GM21786 (cell line): ENCODE measurements around the gene ARHGEF19.

Experiments
- ATAC-seq: cut with Tn5 transposase; IDR thresholded peaks from one replicate; pipeline ENCODE4 v1.9.1; 2021; ENCODE audit not compliant: unreplicated experiment

The ARHGEF19 gene

DNA sequence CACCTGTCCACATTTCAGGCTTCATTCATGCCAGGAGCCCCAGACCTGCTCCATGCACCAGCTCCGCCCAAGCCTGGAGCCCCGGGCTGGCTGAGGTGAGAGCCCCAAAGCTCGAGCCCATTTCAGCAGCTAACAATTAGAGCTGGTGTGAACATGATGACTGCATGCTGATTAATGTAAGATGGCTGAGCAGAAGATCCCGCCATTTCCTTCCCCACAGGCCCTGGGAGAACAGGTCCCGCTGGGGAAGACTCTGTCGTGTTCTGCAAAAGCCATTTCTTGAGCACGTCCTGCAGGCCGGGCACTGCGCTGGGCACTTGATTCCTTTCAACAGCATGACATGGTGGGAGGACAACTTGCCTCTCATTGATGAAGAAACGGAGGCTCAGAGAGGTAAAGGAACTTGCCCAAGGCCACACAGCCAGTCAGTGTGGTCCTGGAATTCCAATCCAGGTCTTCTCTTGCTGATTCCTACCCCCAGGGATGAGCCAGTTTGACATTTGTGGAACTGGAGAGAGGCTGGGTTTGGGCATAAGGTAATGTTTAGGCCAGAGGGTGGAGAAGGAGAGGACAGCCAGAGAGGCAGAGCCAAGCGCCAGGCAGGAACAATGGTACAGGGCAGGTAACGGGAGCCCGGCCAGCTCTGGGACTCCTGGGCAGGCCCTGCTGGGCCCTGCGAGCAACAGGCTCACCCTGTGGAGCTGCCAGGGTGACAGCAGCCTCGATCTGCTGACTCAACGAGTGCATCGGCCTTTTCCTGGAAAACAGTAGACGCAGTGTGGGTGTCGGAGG lies 28.5 kb downstream of the ARHGEF19 start:
- no peak for ATAC-seq

DNA sequence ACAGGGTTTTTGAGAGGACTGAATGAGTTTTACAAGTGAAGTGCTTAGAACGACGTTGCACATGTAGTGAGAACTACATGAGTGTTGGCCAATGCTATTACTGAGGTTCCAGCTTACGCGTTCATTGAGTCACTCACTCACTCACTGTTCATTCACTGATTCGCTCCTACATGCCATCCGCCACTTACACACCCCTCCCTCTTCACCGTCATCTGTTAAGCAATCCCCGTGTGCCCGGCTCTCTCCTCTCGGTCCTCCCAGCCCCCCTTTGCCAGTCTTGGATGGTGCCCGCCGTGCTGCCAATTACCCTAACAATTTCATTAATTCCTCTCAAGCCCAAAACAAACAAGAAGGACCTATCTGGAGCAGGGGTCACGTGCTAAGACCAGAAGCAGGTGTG lies 29.3 kb downstream of the ARHGEF19 start:
- ATAC-seq: no peak

DNA sequence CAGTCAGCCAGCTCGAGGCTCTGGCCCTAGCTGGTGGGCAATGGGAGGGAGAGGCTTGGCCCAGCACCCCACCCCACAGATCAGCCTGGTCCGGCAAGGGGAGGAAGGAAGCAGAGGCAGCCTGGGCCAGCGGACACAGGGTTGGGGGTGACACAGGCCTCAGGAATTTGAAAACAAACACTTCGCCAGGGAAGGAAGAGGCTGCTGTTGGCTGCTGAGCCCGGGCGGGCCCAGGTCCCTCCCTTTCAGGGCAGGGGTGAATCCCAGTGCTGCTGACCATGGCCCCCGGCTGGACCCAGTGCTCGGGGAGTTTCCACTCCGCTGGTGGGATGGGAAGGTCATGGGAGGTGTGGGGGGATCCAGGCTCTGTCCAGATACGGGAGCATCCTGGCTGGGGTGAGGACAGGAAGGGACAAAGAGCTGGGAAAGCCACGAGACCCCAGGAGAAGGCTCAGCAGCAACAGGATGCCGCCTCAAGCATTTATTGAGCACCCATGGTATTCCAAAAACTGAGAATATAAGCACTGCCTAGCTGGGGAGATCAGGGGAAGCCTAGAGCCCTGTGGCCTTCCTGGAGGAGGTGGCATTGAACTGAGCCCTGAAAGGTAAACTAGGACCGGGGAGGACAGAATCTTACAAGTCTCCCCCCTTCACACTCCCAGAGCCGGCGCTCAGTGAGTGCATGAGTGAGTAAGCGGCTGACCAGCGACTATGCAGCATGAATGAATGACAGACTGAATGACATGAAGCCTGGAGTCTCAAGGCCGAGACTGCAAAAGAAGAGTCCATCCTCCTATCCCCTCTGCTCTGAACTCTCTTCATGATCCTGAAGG lies 30.3 kb downstream of the ARHGEF19 start:
- no peak for ATAC-seq

DNA sequence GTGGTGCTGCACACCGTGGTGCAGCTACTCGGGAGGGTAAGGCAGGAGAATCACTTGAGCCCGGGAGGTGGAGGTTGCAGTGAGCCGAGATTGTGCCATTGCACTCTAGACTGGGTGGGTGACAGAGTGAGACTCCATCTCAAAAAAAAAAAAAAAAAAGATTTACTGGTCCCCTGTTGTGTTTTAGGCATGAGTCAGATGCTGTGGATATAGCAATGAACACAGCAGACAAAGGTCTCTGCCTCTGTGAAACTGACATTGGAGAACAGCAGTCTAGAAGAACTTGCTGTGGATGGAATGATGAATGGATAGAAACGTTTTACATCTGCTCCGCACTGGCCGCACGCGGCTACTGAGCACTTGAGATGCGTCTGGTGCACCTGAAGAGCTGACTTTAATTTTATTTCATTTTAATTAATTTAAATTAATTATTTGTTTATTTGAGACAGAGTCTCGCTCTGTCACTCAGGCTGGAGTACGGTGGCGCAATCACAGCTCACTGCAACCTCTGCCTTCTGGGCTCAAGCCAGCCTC lies 32.1 kb downstream of the ARHGEF19 start:
- ATAC-seq: no peak

DNA sequence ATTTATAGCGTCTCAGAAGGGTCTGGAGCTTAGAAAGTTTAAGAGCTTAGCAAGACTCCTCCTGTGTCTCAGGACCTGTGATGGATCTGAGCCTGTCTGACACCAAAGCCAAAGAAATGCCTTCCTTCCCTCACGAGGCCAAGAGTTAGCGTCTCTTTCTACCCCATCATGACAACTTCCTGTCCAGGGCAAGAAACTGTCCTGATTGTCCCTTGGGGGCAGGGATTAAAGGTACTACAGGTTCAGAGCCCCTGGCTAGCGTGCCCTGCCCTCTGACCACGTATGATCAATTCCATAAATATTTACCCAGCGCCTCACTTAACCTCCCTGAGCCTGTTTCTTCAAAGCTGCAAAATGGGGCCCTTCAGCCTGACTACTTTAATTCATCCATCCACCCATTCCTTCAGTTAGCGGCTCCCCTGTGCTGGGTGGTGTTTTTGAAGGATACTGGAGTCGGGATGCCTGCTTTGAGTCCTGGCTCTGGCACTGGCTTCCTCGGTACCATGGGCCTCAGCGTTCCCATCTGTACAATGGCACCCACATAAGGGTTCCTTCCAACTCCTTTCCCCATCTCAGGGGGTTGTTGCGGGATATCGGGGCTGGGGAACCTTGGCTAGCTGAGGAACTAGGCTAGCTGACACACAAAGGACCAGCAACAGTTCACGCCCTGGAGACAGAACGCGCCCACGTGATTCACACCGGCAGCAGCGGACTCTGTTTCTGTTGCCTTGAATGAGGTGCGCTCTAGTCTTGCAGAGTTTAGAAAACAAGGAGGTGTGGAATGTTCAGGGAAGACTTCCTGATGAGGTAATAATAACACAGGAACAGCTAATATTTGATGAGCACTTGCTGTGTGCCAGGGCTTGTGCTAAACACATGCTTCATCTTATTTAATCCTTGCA lies 33.6 kb downstream of the ARHGEF19 start:
- no peak for ATAC-seq

DNA sequence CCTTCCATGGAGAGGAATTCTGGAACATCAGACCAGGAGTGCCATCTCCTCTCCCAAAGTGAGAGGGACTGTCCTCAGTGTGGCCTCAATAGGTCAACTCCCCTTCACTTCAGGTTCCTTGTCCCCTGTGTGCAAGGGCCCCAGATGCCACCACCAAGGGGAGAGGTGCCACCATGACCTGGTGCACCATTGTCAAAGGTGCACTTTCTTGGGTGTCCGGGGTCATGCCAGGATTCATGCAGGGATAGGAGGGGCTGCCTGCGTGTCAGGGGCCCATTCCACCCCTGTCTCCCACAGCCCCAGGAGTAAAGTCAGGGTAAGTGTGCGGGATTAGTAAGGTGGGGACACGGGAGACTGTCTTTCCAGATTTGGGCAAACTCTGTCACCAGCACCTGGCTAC lies 35.1 kb downstream of the ARHGEF19 start:
- ATAC-seq: no peak

DNA sequence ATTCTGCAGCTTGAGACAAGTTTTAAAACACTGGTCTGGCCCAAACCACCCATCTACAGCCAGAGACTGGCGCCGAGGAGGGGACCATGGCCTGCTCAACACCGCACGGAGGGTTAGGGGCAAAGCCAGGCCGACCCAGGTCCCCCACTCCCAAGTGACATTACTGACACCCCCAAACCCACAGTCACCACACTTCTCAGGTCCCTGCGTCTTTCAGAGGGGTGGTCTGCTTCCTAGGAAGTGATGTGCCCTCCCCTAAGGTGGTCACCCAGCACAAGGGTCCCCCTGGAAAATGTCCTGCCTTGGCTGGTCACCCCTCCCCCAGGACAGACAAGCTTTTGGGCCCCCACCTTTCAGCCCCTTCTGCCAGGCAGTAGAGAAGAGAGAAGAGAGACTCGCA lies 35.8 kb downstream of the ARHGEF19 start:
- no peak for ATAC-seq

DNA sequence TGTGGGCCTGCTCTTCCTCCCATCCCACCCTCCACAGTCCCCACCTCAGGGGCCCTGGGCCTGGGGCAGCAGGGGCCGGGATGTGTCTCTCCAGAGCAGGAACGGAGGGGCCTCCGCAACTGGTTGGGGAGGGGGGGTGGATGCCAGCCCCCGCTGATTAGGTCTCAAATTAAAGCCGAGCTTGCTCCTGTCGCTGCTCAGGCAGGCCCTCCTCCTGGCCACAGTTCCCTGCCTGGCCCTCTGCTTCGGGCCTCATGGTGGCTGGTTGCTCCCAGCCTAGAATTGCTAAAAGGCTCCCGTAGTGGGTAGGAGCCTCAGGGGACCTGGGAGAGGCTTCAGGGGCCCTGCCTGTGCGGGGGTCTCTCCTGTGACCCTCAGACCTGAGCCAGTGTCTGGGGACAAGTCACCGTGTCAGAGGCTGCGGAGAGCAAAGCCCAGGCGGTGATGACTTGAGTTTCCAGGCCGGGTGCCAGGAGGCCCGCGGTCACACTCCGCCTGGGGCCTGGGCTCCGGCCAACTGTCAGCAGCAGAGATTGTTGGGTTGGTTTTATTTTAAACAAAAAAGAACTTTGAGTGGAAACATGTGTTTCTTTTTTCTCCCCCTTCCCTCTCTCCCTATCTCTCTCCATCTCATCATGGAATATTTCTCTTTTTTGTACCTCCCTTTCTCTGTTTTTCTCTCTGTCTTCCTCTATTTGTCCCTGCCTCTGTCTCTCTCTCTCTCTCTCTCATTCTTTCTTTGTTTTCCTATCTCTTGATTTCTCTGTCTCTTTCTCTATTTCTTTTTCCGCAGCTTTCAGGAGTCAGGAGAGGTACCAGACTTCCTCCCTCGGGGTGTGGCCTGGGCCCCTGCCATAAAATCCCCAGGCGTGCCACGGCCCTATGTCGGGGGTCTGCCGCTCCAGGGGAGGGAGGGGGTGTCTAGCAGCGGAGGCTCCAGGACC lies 36.6 kb downstream of the ARHGEF19 start:
- ATAC-seq: no peak

DNA sequence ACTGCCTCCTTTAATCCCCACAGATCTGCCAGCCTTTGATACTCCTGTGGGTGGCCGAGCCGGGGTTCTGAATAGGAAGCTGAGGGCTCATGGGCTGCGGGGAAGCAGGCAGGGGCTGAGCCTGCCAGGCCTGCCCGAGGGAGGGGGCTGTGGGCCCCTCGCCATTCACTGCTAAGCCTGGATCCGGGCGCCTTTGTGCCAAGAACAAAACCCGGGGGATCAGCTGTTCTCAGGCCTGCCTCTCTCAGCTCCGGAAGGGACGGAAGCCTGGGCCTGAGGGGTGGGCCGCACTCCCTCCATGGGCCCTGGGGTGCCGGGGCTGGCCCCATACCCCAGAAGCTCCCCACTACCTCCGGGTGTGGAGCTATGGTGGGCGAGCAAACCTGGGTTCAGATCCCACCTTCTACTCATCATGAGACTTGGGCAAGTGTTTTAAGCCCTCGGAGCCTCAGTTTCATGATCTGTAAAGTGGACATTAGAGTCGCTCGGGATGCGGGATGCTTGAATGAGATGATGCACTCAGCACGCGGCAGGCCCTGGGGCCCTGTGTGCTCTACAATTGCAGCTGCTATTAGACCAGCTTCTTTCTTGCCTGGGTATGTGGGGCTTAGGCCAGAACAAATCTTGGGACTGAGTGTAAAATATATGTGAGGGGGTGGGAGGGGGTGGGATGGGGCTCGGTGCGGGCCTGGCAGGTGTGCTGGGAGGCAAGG lies 37.4 kb downstream of the ARHGEF19 start:
- no peak for ATAC-seq

DNA sequence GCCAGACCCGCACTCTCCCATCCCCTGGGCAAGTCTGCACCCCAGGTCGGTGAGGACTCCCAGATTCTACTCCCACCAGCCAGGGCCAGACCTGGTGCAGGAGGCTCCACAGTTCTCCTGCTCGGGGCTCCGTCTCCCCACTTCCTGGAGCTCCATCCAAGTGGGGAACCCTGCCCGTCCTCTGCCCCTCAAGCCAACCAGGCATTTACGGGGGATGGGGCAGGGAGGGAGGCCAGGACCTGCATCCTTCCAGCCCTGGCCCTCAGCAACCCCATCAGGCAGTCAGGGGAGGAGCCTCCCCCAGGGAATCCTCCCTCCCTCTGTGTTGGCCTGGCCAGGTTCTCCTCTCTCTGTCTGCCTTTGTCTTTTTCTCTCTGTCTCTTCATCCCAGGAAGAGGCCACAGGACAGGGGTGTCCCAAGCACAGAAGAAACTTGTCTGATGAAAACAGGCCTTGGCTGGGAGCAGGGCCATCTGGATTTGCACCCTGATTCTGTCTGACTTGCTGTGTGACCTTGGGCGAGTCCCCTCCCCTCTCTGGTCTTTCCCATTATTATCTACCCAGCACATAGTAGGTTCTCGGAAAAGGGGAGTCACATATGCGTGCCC lies 38.1 kb downstream of the ARHGEF19 start:
- ATAC-seq: no peak

DNA sequence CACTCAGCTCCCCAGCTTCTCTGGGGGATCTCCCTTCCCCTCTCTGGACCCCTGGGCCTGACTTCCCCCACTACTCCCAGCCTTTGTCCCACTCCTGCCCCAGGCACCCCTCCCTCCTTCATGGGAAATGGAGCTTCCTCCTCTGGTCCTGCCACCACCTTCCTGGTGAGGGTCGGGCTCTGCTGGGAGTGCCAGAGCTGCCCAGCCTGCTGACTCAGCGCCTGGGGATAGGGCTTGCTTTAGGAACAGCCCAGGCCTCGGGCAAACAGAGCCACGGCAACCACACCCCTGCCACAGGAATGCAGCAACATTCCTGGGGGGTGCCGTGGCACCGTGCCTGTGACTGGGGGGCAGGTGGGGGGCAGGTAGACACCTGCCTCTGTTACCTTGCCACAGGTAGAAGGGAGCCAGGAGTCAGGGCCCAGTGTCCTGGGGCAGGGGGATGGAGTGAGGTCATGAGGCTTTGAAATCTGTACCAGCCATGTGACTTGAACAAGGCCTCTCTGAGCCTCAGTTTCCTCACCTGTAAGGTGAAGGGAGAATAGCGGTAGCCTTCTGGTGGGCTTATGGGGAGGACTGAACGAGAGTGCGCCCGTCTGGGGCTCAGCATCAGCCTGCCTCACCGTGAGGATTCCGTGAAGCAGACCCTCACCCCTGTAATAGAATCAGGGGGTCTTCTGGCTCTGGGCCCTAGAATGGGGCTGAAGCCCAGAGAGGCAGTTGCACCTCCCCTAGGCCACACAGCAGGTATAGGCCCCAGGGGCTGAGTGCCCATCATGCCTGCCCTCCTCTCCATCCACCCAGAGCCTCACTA lies 38.8 kb downstream of the ARHGEF19 start:
- no peak for ATAC-seq

DNA sequence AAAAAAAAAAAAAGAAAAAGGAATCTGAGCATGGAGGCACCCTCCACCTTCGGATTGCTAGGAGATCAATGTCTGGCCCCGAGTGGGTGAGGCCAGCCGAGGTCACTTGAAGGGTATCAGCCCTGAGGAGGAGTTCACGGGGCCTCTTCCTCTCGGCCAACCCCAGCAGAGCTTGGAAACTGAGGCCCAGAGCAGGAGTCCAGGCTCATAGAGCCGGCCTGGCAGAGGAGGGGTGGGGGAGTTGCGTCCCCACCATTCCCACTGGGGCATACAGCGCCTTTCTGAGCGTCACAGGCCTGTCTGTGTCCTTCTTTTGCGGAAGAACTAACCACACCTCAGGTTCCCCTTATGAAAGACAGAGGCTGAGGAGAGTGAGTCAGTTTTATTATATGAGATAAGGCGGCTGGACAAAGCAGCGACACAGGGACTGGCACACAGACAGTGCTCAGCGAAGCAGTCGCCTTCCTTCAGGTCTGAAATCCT lies 39.4 kb downstream of the ARHGEF19 start:
- no peak for ATAC-seq

DNA sequence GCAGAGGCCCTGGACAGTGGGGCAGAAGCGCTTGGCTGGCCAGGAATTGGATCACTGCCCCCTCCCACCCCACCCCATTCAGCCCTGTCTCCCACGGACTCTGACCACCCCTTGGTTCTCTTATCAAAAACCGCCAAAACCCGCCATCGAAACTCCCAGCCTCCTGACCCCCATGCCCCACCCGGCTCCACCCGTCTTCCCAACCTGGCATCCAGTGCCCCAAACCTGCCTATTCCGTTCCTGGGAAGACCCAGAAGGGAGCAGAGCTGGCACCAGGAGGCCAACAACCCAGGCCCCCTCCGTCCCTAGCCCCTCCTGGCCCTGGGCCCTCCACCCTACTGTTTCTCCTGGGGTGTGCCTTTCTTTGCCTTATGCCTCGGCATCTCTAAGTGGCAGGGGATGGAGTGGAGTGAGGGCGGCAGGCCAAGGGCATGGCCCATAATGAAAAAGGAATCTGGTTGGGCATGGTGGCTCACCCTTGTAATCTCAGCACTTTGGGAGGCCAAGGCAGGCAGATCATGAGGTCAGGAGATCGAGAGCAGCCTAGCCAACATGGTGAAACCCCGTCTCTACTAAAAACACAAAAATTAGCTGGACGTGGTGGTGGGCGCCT lies 40.1 kb downstream of the ARHGEF19 start:
- ATAC-seq: no peak

DNA sequence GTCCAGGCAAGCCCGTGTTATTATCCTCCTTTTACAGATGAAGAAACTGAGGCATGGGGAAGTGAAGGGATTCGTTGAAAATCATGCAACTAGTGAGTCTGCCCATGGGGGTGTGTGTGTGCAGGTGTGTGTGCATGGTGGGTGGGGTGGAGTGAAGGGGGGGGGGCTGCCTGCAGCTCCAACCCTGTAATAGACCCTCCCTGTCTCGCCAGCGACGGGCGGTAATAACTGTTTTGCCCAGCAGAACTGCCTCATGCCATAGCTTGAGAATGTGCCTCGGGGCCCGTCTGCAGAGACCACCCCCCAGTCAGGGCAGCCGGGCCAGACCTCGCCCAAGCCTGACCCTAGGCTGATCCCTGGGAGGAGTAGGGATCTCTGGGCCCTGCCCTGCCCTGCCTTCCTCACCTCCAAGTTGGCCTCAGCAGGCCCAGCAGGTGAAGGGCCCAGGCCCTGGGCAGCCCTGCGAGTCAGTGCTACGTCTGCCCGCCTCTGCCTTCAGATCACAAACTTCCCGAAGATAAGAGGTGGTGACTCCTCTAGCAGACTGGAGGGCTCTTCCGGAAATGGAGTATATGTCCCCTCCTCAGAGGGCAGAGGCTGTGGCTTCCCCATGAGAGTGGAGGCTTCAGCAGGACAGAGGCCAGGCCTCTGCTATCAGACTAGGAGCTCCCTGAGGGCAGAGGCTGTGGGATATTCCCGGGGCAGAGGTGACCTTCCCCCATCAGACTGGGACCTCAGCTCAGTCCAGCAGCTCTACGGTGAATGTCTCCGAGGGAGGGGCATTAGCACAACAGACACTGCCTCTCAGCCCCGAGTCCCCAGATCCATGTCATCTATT lies 40.9 kb downstream of the ARHGEF19 start:
- ATAC-seq: no peak

DNA sequence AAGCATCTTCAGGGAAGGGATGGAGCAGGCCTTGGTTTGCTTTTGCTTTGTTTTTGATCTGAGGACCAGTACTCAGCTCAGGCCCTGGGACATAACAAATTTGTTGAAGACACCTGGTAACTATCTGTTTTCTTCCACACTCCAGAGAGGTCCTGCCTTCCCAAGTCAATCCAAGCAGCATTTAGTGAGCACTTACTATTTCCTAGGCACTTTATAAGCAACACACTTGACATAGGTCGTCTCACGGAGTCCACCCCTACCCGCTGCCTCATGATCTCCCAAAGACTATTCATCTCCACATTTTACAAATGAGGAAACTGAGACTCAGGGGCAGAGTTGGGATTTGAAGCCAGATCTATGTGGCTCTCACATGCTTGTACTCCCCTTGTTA lies 42.2 kb downstream of the ARHGEF19 start:
- ATAC-seq: no peak

DNA sequence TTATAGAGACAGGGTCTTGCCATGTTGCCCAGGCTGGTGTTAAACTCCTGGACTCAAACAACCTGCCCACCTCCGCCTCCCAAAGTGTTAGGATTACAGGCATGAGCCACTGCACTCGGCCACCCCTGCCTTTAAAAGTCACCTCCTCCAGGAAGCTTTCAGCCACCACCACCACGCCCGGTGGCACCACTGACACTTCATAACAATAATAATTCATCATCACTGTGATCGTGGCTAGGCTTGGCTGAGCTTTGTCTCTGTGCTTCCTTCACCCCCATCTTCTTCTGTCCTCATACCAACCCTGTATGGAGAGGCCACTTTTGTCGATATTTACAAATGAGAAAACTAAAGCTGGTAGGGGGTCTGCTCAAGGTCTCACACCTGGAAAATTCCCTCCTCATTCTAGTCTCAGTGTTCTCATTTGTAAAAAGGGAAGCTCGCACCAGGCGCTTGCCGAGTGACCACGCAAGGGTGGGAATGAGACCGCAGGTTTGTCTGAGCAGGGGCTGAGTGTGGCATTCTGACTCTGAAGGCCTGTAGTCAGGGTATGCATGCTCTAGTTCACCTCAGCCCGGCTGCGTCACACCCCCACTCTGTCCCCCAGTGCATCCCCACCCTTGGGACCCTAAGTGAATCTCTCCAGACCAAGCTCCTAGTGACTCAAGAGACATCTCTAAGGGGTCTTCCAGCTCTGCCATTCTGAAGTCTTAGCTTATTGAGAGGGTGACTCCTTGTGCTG lies 43.7 kb downstream of the ARHGEF19 start:
- ATAC-seq: no peak
